ENCODE results near the gene DDAH2.

GRCh38 chr6:31711233-31711632 lies 17.9 kb downstream of the DDAH2 start:
- TF ChIP-seq ATF3 (IDR thresholded peaks at IDR 0.05) (no peak), POLR2AphosphoS5 (IDR thresholded peaks at IDR 0.05; ENCODE audit: low read depth, low read length) (no peak)
